Activated CD8-positive, alpha-beta T cell treated with anti-CD3 and anti-CD28 coated beads, Interleukin-2, amount 10 ng/mL, durations not matched to agents 7 days and 5 days (primary cell): Measurements from ENCODE around the gene CLCN4. TPM values are rescaled to one million over a fixed set of nuclear protein-coding genes. Genes with fewer than 3 reads are reported as not detected.

Experiments
- ATAC-seq: fragments of 150-1000 bp; cut with Tn5 transposase; one replicate; pipeline ENCODE4 v1.10.0; 2021; ENCODE audit warnings: moderate library complexity
- CTCF ChIA-PET: fragments of 350-600 bp; sonication (Branson Sonifier 250); formaldehyde crosslinking; loops from one replicate; lab custom pipeline; 2021; ENCODE audit warnings: antibody characterized with exemption; lab: Charles Lee
- POLR2A ChIA-PET: fragments of 350-600 bp; sonication (Branson Sonifier 250); formaldehyde crosslinking; loops from one replicate; lab custom pipeline; 2021; ENCODE audit warnings: antibody characterized with exemption; lab: Charles Lee
- DNase-seq: peaks from one replicate; pipeline ENCODE4 v3.0.0-alpha.2; 2020
- H3K27ac Mint-ChIP-seq: one replicate; pipeline ENCODE4 v1.8.0; 2021; ENCODE audit warnings: mild to moderate bottlenecking, mixed read lengths
- H3K27me3 Mint-ChIP-seq: one replicate; pipeline ENCODE4 v1.8.0; 2021; ENCODE audit warnings: low read depth, mixed read lengths
- H3K36me3 Mint-ChIP-seq: one replicate; pipeline ENCODE4 v1.8.0; 2021; ENCODE audit warnings: low read depth, mixed read lengths
- H3K4me1 Mint-ChIP-seq: one replicate; pipeline ENCODE4 v1.8.0; 2021; ENCODE audit warnings: low read depth, mixed read lengths
- H3K4me3 Mint-ChIP-seq: one replicate; pipeline ENCODE4 v1.8.0; 2021; ENCODE audit warnings: mild to moderate bottlenecking, mixed read lengths
- H3K9me3 Mint-ChIP-seq: one replicate; pipeline ENCODE4 v1.8.0; 2022; ENCODE audit warnings: mixed read lengths; ENCODE audit not compliant: insufficient read depth
- total RNA-seq, 2 experiments: library from RNA; stranded (reverse); gene quantifications; one replicate each; pipeline ENCODE4 v1.2.3, GENCODE V29; 2021

The CLCN4 gene
- total RNA-seq, 2 experiments from 2014 or later: not detected

- H3K4me3 Mint-ChIP-seq: no peak overlapping the region
- ChIA-PET CTCF (no interaction called here), POLR2A (no interaction called here)
- H3K36me3 Mint-ChIP-seq: no peaks in the 10 kb centered on the region
- DNase-seq (no peak), ATAC-seq (no peak)
- H3K27ac Mint-ChIP-seq: no peak overlapping the region
- no peaks in the 10 kb centered on the region for H3K9me3 Mint-ChIP-seq
- no peaks in the 10 kb centered on the region for H3K27me3 Mint-ChIP-seq
- H3K4me1 Mint-ChIP-seq: no peaks in the 10 kb centered on the region
Observed at GRCh38 chrX:10230222-10230621, 73.4 kb downstream of the CLCN4 start.

GRCh38 chrX:10231461-10231860 lies 74.7 kb downstream of the CLCN4 start:
- no peaks in the 10 kb centered on the region for H3K27me3 Mint-ChIP-seq
- no peaks in the 10 kb centered on the region for H3K9me3 Mint-ChIP-seq
- DNase-seq (no peak), ATAC-seq (no peak)
- no peak overlapping the region for H3K4me3 Mint-ChIP-seq
- H3K27ac Mint-ChIP-seq: no peak overlapping the region
- POLR2A ChIA-PET: no interaction called here
- CTCF ChIA-PET: no interaction called here
- H3K4me1 Mint-ChIP-seq: no peaks in the 10 kb centered on the region
- no peaks in the 10 kb centered on the region for H3K36me3 Mint-ChIP-seq

GRCh38 chrX:10233173-10233572 lies 76.4 kb downstream of the CLCN4 start:
- CTCF ChIA-PET: no interaction called here
- ATAC-seq: no peak
- DNase-seq: no peak
- Mint-ChIP-seq H3K27ac (no peak overlapping the region), H3K4me1 (no peaks in the 10 kb centered on the region), H3K36me3 (no peaks in the 10 kb centered on the region), H3K9me3 (no peaks in the 10 kb centered on the region), H3K4me3 (no peak overlapping the region), H3K27me3 (no peaks in the 10 kb centered on the region)
- POLR2A ChIA-PET: no interaction called here

- ChIA-PET POLR2A (no interaction called here), CTCF (no interaction called here)
- Mint-ChIP-seq H3K27me3 (no peaks in the 10 kb centered on the region), H3K4me1 (no peaks in the 10 kb centered on the region), H3K36me3 (no peaks in the 10 kb centered on the region), H3K9me3 (no peaks in the 10 kb centered on the region), H3K4me3 (no peak overlapping the region), H3K27ac (no peak overlapping the region)
- DNase-seq: no peak
- ATAC-seq: no peak
Observed at GRCh38 chrX:10233696-10234095, 76.9 kb downstream of the CLCN4 start.

GRCh38 chrX:10235851-10236250 lies 79.1 kb downstream of the CLCN4 start:
- Mint-ChIP-seq H3K9me3 (no peaks in the 10 kb centered on the region), H3K4me3 (no peak overlapping the region), H3K36me3 (no peaks in the 10 kb centered on the region), H3K27ac (no peak overlapping the region), H3K4me1 (no peaks in the 10 kb centered on the region), H3K27me3 (no peaks in the 10 kb centered on the region)
- ChIA-PET POLR2A (no interaction called here), CTCF (interaction anchor here (1.0 kb wide), 1 partner anchor 45 kb away, joined by 3 read pairs; no protein-coding TSS in a partner anchor)
- no peak for DNase-seq
- no peak for ATAC-seq

- H3K36me3 Mint-ChIP-seq: no peaks in the 10 kb centered on the region
- H3K27me3 Mint-ChIP-seq: no peaks in the 10 kb centered on the region
- H3K27ac Mint-ChIP-seq: no peak overlapping the region
- ChIA-PET POLR2A (no interaction called here), CTCF (no interaction called here)
- DNase-seq (no peak), ATAC-seq (no peak)
- no peaks in the 10 kb centered on the region for H3K4me1 Mint-ChIP-seq
- no peaks in the 10 kb centered on the region for H3K9me3 Mint-ChIP-seq
- no peak overlapping the region for H3K4me3 Mint-ChIP-seq
Observed at GRCh38 chrX:10237241-10237640, 80.5 kb downstream of the CLCN4 start.

GRCh38 chrX:10239611-10240064 lies 82.9 kb downstream of the CLCN4 start:
- ChIA-PET POLR2A (interaction anchor here (0.5 kb wide), 1 partner anchor 16 kb away, joined by 5 read pairs; no protein-coding TSS in a partner anchor), CTCF (no interaction called here)
- Mint-ChIP-seq H3K36me3 (no peaks in the 10 kb centered on the region), H3K9me3 (no peaks in the 10 kb centered on the region), H3K27me3 (no peaks in the 10 kb centered on the region), H3K27ac (no peak overlapping the region), H3K4me1 (no peaks in the 10 kb centered on the region), H3K4me3 (no peak overlapping the region)
- DNase-seq (no peak), ATAC-seq (no peak)

- DNase-seq: no peak
- H3K4me3 Mint-ChIP-seq: no peak overlapping the region
- no peaks in the 10 kb centered on the region for H3K9me3 Mint-ChIP-seq
- no peaks in the 10 kb centered on the region for H3K36me3 Mint-ChIP-seq
- H3K27ac Mint-ChIP-seq: no peak overlapping the region
- no peak for ATAC-seq
- no peaks in the 10 kb centered on the region for H3K4me1 Mint-ChIP-seq
- no peaks in the 10 kb centered on the region for H3K27me3 Mint-ChIP-seq
- CTCF ChIA-PET: no interaction called here
- POLR2A ChIA-PET: no interaction called here
Observed at GRCh38 chrX:10240918-10241317, 84.1 kb downstream of the CLCN4 start.

GRCh38 chrX:10242026-10242425 lies 85.3 kb downstream of the CLCN4 start:
- no peak overlapping the region for H3K27ac Mint-ChIP-seq
- DNase-seq: no peak
- no peaks in the 10 kb centered on the region for H3K27me3 Mint-ChIP-seq
- no peaks in the 10 kb centered on the region for H3K9me3 Mint-ChIP-seq
- ChIA-PET CTCF (no interaction called here), POLR2A (no interaction called here)
- no peaks in the 10 kb centered on the region for H3K36me3 Mint-ChIP-seq
- H3K4me1 Mint-ChIP-seq: no peaks in the 10 kb centered on the region
- no peak for ATAC-seq
- H3K4me3 Mint-ChIP-seq: no peak overlapping the region

- ATAC-seq (no peak), DNase-seq (no peak)
- CTCF ChIA-PET: no interaction called here
- no peak overlapping the region for H3K27ac Mint-ChIP-seq
- H3K9me3 Mint-ChIP-seq: no peaks in the 10 kb centered on the region
- no peaks in the 10 kb centered on the region for H3K27me3 Mint-ChIP-seq
- no peaks in the 10 kb centered on the region for H3K4me1 Mint-ChIP-seq
- H3K4me3 Mint-ChIP-seq: no peak overlapping the region
- no peaks in the 10 kb centered on the region for H3K36me3 Mint-ChIP-seq
- POLR2A ChIA-PET: no interaction called here
Observed at GRCh38 chrX:10243106-10243505, 86.3 kb downstream of the CLCN4 start.

- Mint-ChIP-seq H3K27me3 (no peaks in the 10 kb centered on the region), H3K36me3 (no peaks in the 10 kb centered on the region), H3K4me1 (no peaks in the 10 kb centered on the region), H3K27ac (no peak overlapping the region), H3K9me3 (no peaks in the 10 kb centered on the region), H3K4me3 (no peak overlapping the region)
- no peak for ATAC-seq
- ChIA-PET CTCF (no interaction called here), POLR2A (no interaction called here)
- no peak for DNase-seq
Observed at GRCh38 chrX:10244915-10245622, 88.3 kb downstream of the CLCN4 start.

GRCh38 chrX:10245886-10246285 lies 89.1 kb downstream of the CLCN4 start:
- Mint-ChIP-seq H3K36me3 (no peaks in the 10 kb centered on the region), H3K27ac (no peak overlapping the region), H3K9me3 (no peaks in the 10 kb centered on the region), H3K4me1 (no peaks in the 10 kb centered on the region), H3K4me3 (no peak overlapping the region), H3K27me3 (no peaks in the 10 kb centered on the region)
- DNase-seq: no peak
- CTCF ChIA-PET: no interaction called here
- ATAC-seq: no peak
- POLR2A ChIA-PET: no interaction called here

GRCh38 chrX:10246297-10246696 lies 89.5 kb downstream of the CLCN4 start:
- H3K4me1 Mint-ChIP-seq: no peaks in the 10 kb centered on the region
- no peaks in the 10 kb centered on the region for H3K36me3 Mint-ChIP-seq
- H3K27ac Mint-ChIP-seq: no peak overlapping the region
- ChIA-PET CTCF (no interaction called here), POLR2A (no interaction called here)
- no peaks in the 10 kb centered on the region for H3K9me3 Mint-ChIP-seq
- ATAC-seq (no peak), DNase-seq (no peak)
- no peaks in the 10 kb centered on the region for H3K27me3 Mint-ChIP-seq
- H3K4me3 Mint-ChIP-seq: no peak overlapping the region
